IgD-negative memory B cell (primary cell): ENCODE results near the gene CLMN. TPM values are rescaled to one million over a fixed set of nuclear protein-coding genes. Genes with fewer than 3 reads are reported as not detected.

Experiments
- polyA plus RNA-seq: library from polyadenylated mRNA; unstranded; fragments of 300-500 nt; fragmentation: Illumina TruSeq; gene quantifications from one replicate; pipeline ENCODE4 v1.2.3, GENCODE V29; 2021

Gene CLMN
- polyA plus RNA-seq, 1 donor from 2014 or later, result 8.2 TPM

Other genes with a start within 250 kb of the CLMN start
- 17.9 TPM for gene DICER1, start 162.4 kb downstream of the CLMN start, polyA plus RNA-seq
- 8.8 TPM for gene SYNE3, start 196.7 kb upstream of the CLMN start, polyA plus RNA-seq
- 34.5 TPM for gene GLRX5, start 215.1 kb upstream of the CLMN start, polyA plus RNA-seq